Measurements from ENCODE around the gene AMIGO1.

Gene AMIGO1

GRCh38 chr1:109541102-109541501 is 31.6 kb upstream of the AMIGO1 start:
- FAIRE-seq (no peak), DNase-seq (ENCODE audit: insufficient read length) (no peak)
- TF ChIP-seq POLR2A (IDR thresholded peaks at IDR 0.05; ENCODE audit: low read depth, low read length) = no peak

DNA sequence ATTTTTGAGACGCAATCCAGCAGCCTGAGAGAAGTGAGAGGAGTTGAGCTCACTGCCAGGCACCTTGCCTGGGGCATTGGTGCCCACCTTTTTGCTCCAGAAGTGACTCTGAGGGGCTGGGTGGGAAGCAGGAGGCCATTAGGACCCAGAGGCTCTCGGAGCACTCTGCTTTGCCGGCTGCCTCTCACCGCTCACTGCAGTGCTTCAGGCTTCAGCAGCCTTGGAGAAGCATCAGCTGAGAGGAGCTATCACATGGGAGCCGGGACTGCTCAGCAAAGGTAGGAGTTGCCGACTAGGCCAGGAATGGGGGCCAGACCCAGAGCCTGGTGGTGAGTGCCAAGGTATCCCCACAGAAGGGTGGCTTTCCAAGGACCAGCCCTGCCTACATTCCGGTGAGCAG is 30.1 kb upstream of the AMIGO1 start, which contains the start of gene GPR61:
TSS of gene GPR61 (plus strand) at position 197 of the 400 bp plus-strand sequence. CDS start 3,151 bp downstream, outside the sequence.
- DNase-seq (ENCODE audit: insufficient read length) (no peak), FAIRE-seq (no peak)
- TF ChIP-seq POLR2AphosphoS5 (IDR thresholded peaks at IDR 0.05; ENCODE audit: low read depth, low read length) (no peak), TAF1 (IDR thresholded peaks at IDR 0.05; ENCODE audit: borderline replicate concordance, low read depth, low read length) (no peak), POLR2A (IDR thresholded peaks at IDR 0.05; ENCODE audit: low read depth, low read length) (no peak)

DNA sequence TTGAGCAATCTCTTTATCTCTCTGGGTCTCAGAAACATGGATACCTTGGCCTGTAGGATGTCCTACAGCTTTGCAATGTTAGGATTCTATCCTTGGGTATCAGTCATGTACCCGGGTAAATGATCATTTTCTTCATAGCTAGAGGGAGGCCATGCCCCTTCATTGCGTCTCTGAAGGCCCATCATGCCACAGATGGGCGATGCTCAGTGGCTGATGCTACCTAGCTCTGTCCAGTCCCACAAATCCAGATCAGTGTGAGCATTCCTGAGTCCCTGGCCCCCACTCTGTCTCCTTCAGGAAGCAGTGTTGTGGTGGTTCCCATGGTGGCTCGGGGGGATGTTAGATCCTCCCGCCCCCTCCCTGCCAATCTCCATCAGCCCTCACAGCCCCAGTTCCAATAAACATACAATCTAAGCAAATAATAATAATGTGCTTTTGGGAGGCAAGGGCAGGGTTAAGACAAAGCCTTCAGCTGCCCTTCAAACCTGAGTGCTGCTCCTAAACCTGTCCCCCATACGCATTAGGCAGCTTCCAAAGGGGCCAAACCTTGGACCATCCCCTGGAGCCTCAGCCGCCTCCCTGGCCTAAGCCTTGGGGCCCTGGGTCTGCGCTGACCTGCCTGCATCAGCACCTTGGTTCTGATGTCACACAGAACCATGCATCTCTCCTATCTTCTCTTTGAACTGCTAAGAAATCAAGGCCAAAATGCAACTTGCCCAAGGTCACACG is 29.5 kb upstream of the AMIGO1 start:
- no peak for FAIRE-seq
- DNase-seq (ENCODE audit: insufficient read length) = no peak
- TF ChIP-seq POLR2AphosphoS5 (IDR thresholded peaks at IDR 0.05; ENCODE audit: low read depth, low read length) (no peak), TAF1 (IDR thresholded peaks at IDR 0.05; ENCODE audit: borderline replicate concordance, low read depth, low read length) (no peak), POLR2A (IDR thresholded peaks at IDR 0.05; ENCODE audit: low read depth, low read length) (no peak)

GRCh38 chr1:109537450-109538178 is 28.1 kb upstream of the AMIGO1 start:
- TF ChIP-seq POLR2A (IDR thresholded peaks at IDR 0.05; ENCODE audit: low read depth, low read length) (no peak), TAF1 (IDR thresholded peaks at IDR 0.05; ENCODE audit: borderline replicate concordance, low read depth, low read length) (no peak)
- FAIRE-seq (no peak), DNase-seq (ENCODE audit: insufficient read length) (no peak)

DNA sequence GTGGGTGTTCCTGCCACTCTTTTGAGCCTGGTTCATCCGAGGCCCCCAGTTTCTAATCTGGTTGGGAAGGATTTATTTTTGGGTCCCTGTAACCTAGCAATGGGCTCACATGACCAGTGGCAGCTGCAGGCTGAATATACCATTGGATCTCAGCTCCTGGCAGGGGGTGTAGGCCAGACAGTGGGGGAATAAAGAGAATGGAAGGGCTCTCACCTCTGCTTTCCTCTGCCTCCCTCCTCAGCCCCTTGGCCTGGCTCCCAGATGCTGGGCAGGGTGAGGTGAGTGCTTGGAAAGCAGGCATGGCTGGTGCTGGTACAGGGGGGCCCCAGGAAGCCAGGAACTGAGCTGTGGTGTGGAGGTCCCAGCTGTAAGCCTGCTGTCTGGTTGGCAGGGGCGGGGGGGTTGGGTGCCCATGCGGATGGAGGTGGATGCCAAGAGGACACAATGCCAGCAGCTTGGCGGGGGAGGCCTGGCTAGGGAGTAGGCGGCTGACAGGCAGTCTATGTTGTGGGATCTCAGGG is 26.5 kb upstream of the AMIGO1 start:
- no peak for FAIRE-seq
- TF ChIP-seq POLR2A (IDR thresholded peaks at IDR 0.05; ENCODE audit: low read depth, low read length) (no peak), TAF1 (IDR thresholded peaks at IDR 0.05; ENCODE audit: borderline replicate concordance, low read depth, low read length) (no peak)
- no peak for DNase-seq (ENCODE audit: insufficient read length)

- no peak for FAIRE-seq
- TF ChIP-seq POLR2A (IDR thresholded peaks at IDR 0.05; ENCODE audit: low read depth, low read length) (no peak), TAF1 (IDR thresholded peaks at IDR 0.05; ENCODE audit: borderline replicate concordance, low read depth, low read length) (no peak), POLR2AphosphoS5 (IDR thresholded peaks at IDR 0.05; ENCODE audit: low read depth, low read length) (no peak)
- no peak for DNase-seq (ENCODE audit: insufficient read length)
These were observed 26.0 kb upstream of the AMIGO1 start for GRCh38 chr1:109535481-109535880.

- DNase-seq (ENCODE audit: insufficient read length) = no peak
- TF ChIP-seq TAF1 (IDR thresholded peaks at IDR 0.05; ENCODE audit: borderline replicate concordance, low read depth, low read length) = no peak
- no peak for TF ChIP-seq POLR2A (IDR thresholded peaks at IDR 0.05; ENCODE audit: low read depth, low read length)
- no peak for TF ChIP-seq POLR2AphosphoS5 (IDR thresholded peaks at IDR 0.05; ENCODE audit: low read depth, low read length)
- FAIRE-seq = no peak
These were observed 24.9 kb upstream of the AMIGO1 start for GRCh38 chr1:109534307-109534858.

- peak; percentile 92 for FAIRE-seq
- no peak for TF ChIP-seq TAF1 (IDR thresholded peaks at IDR 0.05; ENCODE audit: borderline replicate concordance, low read depth, low read length)
- TF ChIP-seq POLR2AphosphoS5 (IDR thresholded peaks at IDR 0.05; ENCODE audit: low read depth, low read length) = no peak
- no peak for TF ChIP-seq POLR2A (IDR thresholded peaks at IDR 0.05; ENCODE audit: low read depth, low read length)
- peak; percentile 85 for DNase-seq (ENCODE audit: insufficient read length)
These were observed 23.0 kb upstream of the AMIGO1 start for GRCh38 chr1:109532365-109533136.

DNA sequence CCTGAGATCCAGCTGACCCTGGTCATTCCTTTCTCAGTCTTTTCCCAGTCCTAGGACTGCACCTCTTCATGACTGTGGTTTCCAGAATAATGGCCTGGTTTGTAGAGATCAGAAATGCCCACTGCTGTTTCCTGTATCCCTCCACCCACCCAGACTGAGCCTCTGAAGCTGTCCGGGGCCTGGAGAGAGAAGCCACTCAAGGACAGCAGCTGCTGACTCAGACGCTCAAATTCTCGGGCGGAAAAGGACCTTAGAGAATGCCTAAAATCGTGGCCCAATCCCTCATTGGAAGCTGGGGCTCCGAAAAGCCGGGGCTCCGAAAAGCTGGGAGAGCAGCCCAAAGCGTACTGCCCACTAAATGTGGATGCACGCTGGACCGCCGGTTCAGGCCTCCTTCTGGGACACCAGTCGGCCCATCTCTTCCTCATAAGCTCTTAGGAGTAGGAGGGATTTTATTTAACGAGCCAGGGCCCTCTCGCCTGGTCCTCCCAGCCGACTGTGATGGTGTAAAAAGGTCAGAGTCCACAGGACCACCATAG is 22.4 kb upstream of the AMIGO1 start:
- DNase-seq (ENCODE audit: insufficient read length) (no peak), FAIRE-seq (no peak)
- TF ChIP-seq POLR2AphosphoS5 (IDR thresholded peaks at IDR 0.05; ENCODE audit: low read depth, low read length) (no peak), POLR2A (IDR thresholded peaks at IDR 0.05; ENCODE audit: low read depth, low read length) (no peak), TAF1 (IDR thresholded peaks at IDR 0.05; ENCODE audit: borderline replicate concordance, low read depth, low read length) (no peak)

GRCh38 chr1:109531380-109531779 is 21.9 kb upstream of the AMIGO1 start:
- FAIRE-seq = no peak
- TF ChIP-seq POLR2AphosphoS5 (IDR thresholded peaks at IDR 0.05; ENCODE audit: low read depth, low read length) (no peak), POLR2A (IDR thresholded peaks at IDR 0.05; ENCODE audit: low read depth, low read length) (no peak), TAF1 (IDR thresholded peaks at IDR 0.05; ENCODE audit: borderline replicate concordance, low read depth, low read length) (no peak)

More at GRCh38 chr1:109531380-109531779, 21.9 kb upstream of the AMIGO1 start:
- DNase-seq (ENCODE audit: insufficient read length) = no peak

All from GM12892 (cell line).